ENCODE data around the gene TMCO4.
"Not testable (repeated sequence)": the region's sequence is repeated elsewhere in the genome, so short reads cannot be mapped to it uniquely, and the experiment has no call there.

The TMCO4 gene

DNA sequence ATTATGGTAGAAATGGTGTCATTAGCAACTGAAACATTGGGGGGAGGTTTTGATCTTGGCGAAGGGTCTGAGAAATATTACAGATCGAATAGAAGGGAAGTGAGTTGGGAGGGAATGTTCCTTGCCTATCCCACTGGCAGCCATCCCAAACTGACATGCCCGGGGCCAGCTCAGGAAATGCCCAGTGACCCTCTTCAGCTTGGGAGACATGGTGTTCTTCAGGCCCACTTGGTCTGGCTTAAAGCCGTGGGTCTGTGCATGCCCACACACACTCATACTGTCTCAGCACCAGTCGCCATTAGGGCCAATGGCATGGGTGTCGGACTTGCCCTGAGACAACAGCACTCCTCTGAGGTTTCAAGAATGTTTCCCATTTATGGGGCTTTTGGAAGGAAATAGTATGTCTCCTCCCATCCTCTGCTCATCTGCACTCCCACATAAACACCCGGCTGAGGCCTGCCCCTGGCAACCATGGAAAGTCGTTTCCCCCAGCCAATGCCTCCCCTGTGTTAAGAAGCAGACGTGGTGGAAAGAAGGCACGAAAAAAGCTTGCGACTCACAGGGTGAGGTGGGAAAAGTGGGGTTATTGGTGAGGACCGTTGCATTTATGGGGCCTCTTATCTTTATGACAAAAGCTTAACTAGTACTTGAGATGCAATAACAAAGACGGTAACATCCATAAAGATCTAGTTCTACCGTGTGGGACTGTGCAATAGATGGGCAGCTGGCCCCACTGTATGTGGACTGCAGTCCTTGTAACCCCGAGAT lies 13.3 kb upstream of the TMCO4 start:
- no peak for DNase-seq

DNA sequence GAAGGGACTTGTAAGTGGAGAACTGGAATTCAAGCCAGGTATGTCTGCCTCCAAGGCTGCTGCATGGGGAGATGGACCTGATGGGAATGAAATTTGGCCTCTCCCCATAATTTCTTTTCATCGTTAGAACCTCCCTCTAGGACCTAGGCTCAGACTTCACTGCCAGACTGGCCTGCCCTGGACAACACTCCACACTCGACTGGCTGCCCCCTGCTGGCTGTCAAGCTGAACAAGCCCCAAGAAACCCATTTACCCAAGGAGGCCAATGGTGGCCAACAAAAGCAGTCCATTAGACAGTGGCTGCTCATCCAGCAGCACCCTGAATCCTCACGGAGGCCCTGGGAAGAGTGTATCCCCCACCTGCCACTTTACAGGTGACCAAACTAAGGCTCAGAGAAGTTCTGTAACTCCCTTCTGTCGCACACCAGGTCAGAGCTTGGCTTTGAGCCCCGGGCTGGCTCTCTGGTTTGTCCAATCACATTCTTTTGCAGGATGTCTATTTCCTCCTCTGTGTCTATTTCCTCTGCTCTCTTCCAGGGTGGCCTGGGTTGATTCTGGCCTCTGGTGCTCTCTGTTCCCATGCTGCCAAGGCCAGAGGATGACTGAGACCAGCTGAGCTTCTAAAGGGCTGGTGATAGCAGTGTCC lies 11.6 kb upstream of the TMCO4 start:
- DNase-seq, result no peak

GRCh38 chr1:19809044-19809750 lies 9.5 kb upstream of the TMCO4 start:
- DNase-seq, result no peak

GRCh38 chr1:19808351-19808750 lies 8.6 kb upstream of the TMCO4 start:
- DNase-seq, result no peak

- DNase-seq, result no peak
Measured at GRCh38 chr1:19804831-19805251, 5.1 kb upstream of the TMCO4 start.

DNA sequence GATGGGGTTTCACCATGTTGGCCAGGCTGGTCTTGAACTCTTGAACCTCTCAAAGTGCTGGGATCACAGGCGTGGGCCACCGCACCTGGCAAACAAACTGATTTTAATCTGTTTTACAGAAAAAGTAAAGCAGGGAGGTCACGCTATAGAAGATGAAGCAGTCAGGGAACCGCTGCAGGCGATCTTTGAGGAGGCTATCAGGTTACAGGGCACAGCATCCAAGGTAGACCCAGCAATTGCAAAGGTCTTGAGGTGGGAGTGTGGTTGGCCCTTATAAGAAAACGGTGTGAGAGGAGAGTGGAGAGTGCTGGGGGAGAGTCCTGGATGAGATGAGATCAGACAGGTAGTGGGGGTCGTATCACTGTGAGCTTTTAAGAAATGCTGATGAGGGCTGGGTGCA lies 2.6 kb upstream of the TMCO4 start:
- DNase-seq, result no peak

GRCh38 chr1:19800076-19800804 lies 524 bp upstream of the TMCO4 start:
- no peak for DNase-seq

- DNase-seq, result no peak
Measured at GRCh38 chr1:19798486-19799229, 1.1 kb downstream of the TMCO4 start.

DNA sequence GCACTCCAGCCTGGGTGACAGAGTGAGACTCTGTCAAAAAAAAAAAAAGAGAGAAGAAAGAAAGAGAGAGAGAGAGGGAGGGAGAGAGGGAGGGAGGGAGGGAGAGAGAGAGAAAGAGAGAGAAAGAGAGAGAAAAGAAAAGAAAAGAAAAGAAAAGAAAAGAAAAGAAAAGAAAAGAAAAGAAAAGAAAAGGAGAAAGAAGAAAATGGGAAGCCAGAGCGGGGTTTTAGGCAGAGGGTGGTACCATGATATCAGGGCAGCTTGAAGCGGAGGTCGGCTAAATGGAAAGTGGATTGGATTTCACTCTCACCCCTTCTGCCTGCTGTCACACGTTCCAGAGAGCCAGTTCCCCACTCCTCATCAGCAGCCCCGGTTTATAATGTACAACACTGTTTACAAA lies 1.9 kb downstream of the TMCO4 start:
- no peak for DNase-seq

GRCh38 chr1:19794583-19794982 lies 5.1 kb downstream of the TMCO4 start:
- DNase-seq, result no peak

DNA sequence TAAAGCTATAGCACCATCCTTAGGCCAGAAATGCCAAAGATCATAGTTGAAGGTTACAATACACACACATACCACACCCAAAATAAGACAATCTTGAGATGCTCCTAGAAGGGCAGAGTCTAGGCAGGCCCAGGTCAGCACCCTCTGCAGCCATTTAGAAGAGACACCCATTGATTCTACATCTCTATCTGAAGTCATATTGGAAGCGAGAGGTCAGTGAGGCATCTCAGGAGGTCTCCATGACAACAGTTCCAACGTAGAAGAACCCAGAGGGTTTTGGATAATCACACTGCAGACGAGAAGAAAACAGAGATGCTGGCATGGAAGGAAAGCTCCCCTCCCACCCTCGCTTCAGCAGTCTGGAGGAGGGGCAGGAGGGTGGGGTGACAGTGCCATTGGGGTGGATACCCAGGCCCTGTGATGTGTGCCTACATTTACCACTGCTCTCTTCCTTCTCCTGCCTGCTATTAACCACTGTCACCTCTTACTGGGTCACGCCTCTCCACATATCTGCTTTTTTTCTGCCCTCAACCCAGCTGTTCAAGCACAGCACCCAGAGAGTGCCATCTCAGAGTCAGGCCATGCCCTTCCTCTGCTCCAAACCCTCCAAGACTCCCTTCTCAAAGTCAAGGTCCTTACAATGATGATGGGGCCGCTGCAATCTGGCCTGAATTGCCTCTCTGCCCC lies 6.2 kb downstream of the TMCO4 start:
- no peak for DNase-seq

GRCh38 chr1:19792237-19793002 lies 7.3 kb downstream of the TMCO4 start:
- no peak for DNase-seq

DNA sequence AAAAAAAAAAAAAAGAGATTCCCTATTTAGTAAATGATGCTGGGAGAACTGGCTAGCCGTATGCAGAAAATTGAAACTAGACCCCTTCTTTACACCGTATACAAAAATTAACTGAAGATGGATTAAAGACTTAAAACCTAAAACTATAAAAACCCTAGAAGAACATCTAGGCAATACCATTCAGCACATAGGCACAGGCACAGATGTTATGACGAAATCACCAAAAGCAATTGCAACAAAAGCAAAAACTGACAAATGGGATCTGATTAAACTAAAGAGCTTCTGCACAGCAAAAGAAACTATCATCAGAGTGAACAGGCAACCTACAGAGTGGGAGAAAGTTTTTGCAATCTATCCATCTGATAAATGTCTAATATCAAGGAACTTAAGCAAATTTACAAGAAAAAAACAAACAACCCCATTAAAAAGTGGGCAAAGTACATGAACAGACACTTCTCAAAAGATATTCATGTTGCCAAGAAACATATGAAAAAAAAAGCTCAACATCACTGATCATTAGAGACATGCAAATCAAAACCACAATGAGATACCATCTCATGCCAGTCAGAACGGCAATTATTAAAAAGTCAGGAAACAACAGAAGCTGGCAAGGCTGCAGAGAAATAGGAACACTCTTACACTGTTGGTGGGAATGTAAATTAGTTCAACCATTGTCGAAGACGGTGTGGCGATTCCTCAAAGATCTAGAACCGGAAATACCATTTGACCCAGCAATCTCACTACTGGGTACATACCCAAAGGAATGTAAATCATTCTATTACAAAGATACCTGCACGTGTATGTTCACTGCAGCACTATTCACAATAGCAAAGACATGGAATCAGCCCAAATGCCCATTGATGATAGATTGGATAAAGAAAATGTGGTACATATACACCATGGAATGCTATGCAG lies 9.4 kb downstream of the TMCO4 start:
- not testable (repeated sequence) for DNase-seq

DNA sequence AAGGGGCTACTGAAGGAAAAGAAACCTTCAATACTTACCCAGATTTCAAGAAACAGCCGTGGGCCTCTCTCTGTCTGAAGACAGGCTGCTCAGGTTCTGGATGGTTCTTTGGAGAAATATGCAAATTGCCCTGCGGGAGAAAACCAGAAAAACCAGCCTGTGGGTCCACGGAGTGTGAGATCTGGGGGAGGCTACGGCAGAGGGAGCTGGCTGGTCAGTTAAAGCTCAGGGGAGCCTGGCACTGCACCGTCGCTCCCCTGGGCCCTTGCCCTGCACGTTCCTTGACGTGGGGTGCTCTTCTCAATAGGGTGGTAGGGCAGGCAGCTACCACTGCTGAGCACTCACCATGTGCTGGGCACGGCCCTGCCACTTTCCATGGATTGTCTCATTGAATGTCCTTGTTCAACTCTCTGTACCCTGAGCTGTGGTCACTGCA lies 12.7 kb downstream of the TMCO4 start:
- no peak for DNase-seq

DNA sequence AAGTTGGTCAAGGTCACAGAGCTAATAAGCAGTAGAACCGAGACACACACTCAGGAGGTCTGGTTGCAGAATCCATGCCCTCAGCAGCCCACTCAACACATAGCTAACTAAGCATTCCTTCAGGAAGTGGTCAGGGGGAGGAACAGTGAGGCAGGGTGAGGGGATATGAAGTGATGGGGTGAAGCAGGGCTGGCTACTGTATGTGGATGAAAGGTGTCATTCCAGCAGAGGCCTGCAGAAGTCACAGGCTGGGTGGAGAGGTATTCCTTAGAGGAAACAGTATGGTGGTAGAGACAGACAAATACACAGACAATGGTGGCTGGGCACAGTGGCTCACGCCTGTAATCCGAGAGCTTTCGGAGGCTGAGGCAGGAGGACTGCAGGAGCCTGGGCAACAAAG lies 14.1 kb downstream of the TMCO4 start:
- DNase-seq, result no peak

- DNase-seq, result no peak
Measured at GRCh38 chr1:19780267-19780877, 19.3 kb downstream of the TMCO4 start.

GRCh38 chr1:19776933-19777332 lies 22.8 kb downstream of the TMCO4 start:
- no peak for DNase-seq

GRCh38 chr1:19776287-19776686 lies 23.4 kb downstream of the TMCO4 start:
- no peak for DNase-seq

DNA sequence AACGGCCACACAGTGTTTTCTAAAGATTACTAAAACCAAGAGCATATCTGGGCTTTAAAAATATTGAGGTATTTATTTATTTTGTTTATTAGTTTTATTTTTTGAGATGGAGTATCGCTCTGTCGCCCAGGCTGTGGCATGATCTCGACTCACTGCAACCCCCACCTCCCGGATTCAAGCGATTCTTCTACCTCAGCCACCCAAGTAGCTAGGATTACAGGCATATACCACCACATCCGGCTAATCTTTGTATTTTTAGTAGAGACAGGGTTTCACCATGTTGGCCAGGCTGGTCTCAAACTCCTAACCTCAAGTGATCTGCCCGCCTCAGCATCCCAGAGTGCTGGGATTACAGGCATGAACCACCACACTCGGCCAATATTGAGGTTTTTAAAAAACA lies 23.9 kb downstream of the TMCO4 start:
- DNase-seq, result no peak

DNA sequence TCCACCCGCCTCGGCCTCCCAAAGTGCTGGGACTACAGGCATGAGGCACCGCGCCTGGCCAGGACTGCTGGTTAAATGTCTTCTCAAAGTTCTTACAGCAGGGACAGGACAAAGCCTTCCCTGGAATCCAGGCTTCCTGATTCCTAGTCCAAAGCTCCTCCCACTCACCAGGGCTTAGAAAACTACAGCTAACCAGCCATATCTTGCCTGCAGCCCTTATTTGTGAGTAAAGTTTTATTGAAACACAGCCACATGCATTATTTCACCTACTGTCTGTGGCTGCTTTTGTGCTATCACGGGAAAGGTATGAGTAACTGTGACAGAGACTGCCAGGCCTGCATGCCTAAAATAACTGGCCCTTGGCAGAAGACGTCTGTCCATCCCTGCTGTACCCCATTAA lies 24.4 kb downstream of the TMCO4 start:
- no peak for DNase-seq

All from NCI-H1105 treated with DMSO at 0.1 percent for 48 hours (cell line).